ENCODE results near the gene FOXO3B. TPM values are rescaled to one million over a fixed set of nuclear protein-coding genes. Genes with fewer than 3 reads are reported as not detected.
"Not testable (repeated sequence)": the region's sequence is repeated elsewhere in the genome, so short reads cannot be mapped to it uniquely, and the experiment has no call there.

The FOXO3B gene
- total and polyA plus RNA-seq, 10 of the 15 experiments (the other 5 are each of a cell fraction or from before 2014, with no cell fraction given), result 0.05 to 1.3 (median 0.79) TPM

DNA sequence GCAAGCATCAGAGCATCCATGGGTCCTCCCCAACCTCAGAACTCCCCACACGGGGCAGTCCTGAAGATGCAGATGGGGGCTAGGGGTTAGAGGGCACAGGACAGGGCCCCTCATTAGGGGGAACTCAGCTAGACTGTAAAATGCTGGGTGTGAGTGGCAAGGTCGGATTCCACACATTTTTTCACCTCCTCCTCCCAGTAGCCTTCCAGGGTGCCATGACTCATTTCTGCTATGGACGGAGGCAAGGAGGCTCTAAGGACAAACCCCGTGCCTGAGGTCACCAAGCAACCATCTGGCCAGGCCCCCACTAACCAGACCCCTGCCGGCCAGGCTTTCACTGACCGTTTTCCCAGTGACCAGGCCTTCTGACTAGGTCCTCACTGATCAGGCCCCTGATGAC is 39.0 kb downstream of the FOXO3B start:
- BruUV-seq (replicated peaks); H3K4me2 ChIP-seq (ENCODE audit: control insufficient read depth, insufficient read depth); H3K27me3 ChIP-seq (replicated peaks in 1 of 2; ENCODE audit: control insufficient read depth in 2 of 2, insufficient read depth in 2 of 2, low read length in 1 of 2); H2AFZ ChIP-seq (ENCODE audit: control insufficient read depth, low read depth, low read length); ATAC-seq; in situ Hi-C loops (cut with MboI); RAD21 ChIA-PET (ENCODE audit: unreplicated experiment); H3K36me3 ChIP-seq (ENCODE audit: control insufficient read depth in 2 of 2, insufficient read depth in 2 of 2, low read length in 1 of 2); SMC1A ChIA-PET (ENCODE audit: uncharacterized antibody, unreplicated experiment); H3K9ac ChIP-seq (ENCODE audit: control insufficient read depth, insufficient read depth, low read length); H3K9me3 ChIP-seq (replicated peaks; ENCODE audit: control insufficient read depth, insufficient read depth, low read length); DNase-seq (ENCODE audit: low read depth, low spot score); H3K4me3 ChIP-seq; H3K27ac ChIP-seq (ENCODE audit: control insufficient read depth, insufficient read depth); H4K20me1 ChIP-seq (ENCODE audit: control insufficient read depth, insufficient read depth); POLR2A ChIA-PET; FAIRE-seq; H3K79me2 ChIP-seq (ENCODE audit: control insufficient read depth, insufficient read depth, low read length); intact Hi-C loops (cut with micrococcal nuclease; ENCODE audit: unreplicated experiment); H3K4me1 ChIP-seq (ENCODE audit: control insufficient read depth, insufficient read depth, low read length); CTCF ChIA-PET: not testable (repeated sequence)
- WGBS (ENCODE audit: insufficient coverage, insufficient replicate concordance, low lambda C conversion rate, missing lambda C conversion rate), result 4% methylated on average over 4 of the region's 6 CpGs

DNA sequence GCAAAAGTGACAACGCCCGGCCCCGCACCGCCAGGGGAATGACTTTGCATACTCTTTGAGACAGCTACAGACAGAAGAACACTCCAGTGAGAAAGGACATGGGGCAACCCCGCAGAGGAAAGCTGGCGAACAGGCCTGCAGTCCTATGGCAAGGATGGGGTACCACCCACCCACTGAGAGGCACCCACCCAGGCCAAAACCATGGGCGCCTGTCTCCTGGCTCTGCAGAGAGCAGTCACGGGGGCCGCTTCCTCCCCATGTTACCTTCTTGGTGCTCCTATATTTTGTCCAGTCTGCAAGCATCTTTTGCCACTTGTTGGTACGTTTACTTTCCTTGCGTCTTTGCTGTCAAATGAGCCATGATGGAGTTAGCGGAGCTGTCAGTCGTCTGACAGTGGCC is 43.8 kb downstream of the FOXO3B start:
- RAD21 ChIA-PET (ENCODE audit: unreplicated experiment); FAIRE-seq; H3K9me3 ChIP-seq (replicated peaks; ENCODE audit: control insufficient read depth, insufficient read depth, low read length): not testable (repeated sequence)

DNA sequence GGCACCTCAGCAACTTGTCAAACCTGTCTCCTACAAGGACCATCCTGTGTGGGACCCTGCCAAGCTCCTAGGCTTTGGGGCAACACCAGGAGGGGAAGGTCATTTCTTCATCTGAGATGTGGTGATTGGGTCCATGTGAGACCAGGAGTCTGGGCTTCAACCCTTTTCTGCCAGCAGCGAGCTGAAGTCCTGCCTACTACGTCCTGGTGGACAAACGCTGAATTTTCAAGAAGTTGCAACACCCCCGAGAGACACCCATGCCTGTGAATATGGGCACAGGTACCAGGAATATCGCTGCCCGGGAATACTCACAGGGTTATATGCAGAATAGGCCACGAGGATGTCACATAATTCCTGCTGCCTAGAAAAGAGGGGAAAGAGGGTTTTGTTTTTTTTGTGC is 45.9 kb downstream of the FOXO3B start:
- H4K20me1 ChIP-seq (ENCODE audit: control insufficient read depth, insufficient read depth); H3K36me3 ChIP-seq (ENCODE audit: control insufficient read depth in 2 of 2, insufficient read depth in 2 of 2, low read length in 1 of 2); FAIRE-seq; DNase-seq (ENCODE audit: low read depth, low spot score); H3K9ac ChIP-seq (ENCODE audit: control insufficient read depth, insufficient read depth, low read length); H3K4me3 ChIP-seq; H3K9me3 ChIP-seq (replicated peaks; ENCODE audit: control insufficient read depth, insufficient read depth, low read length); CTCF ChIA-PET; H3K27ac ChIP-seq (ENCODE audit: control insufficient read depth, insufficient read depth); RAD21 ChIA-PET (ENCODE audit: unreplicated experiment); H3K27me3 ChIP-seq (replicated peaks in 1 of 2; ENCODE audit: control insufficient read depth in 2 of 2, insufficient read depth in 2 of 2, low read length in 1 of 2); SMC1A ChIA-PET (ENCODE audit: uncharacterized antibody, unreplicated experiment); BruUV-seq (replicated peaks); H2AFZ ChIP-seq (ENCODE audit: control insufficient read depth, low read depth, low read length); H3K4me1 ChIP-seq (ENCODE audit: control insufficient read depth, insufficient read depth, low read length); H3K4me2 ChIP-seq (ENCODE audit: control insufficient read depth, insufficient read depth); H3K79me2 ChIP-seq (ENCODE audit: control insufficient read depth, insufficient read depth, low read length); in situ Hi-C loops (cut with MboI); intact Hi-C loops (cut with micrococcal nuclease; ENCODE audit: unreplicated experiment); POLR2A ChIA-PET; ATAC-seq: not testable (repeated sequence)
- 13% methylated on average over 7 of the region's 7 CpGs for WGBS (ENCODE audit: insufficient coverage, insufficient replicate concordance, low lambda C conversion rate, missing lambda C conversion rate)

More for the DNA sequence above, 43.8 kb downstream of the FOXO3B start:
- H3K4me1 ChIP-seq (ENCODE audit: control insufficient read depth, insufficient read depth, low read length); POLR2A ChIA-PET; H3K79me2 ChIP-seq (ENCODE audit: control insufficient read depth, insufficient read depth, low read length); DNase-seq (ENCODE audit: low read depth, low spot score); CTCF ChIA-PET; H3K4me3 ChIP-seq; H3K4me2 ChIP-seq (ENCODE audit: control insufficient read depth, insufficient read depth); H2AFZ ChIP-seq (ENCODE audit: control insufficient read depth, low read depth, low read length); SMC1A ChIA-PET (ENCODE audit: uncharacterized antibody, unreplicated experiment); H3K27me3 ChIP-seq (replicated peaks in 1 of 2; ENCODE audit: control insufficient read depth in 2 of 2, insufficient read depth in 2 of 2, low read length in 1 of 2); H3K36me3 ChIP-seq (ENCODE audit: control insufficient read depth in 2 of 2, insufficient read depth in 2 of 2, low read length in 1 of 2); in situ Hi-C loops (cut with MboI); H3K9ac ChIP-seq (ENCODE audit: control insufficient read depth, insufficient read depth, low read length); H4K20me1 ChIP-seq (ENCODE audit: control insufficient read depth, insufficient read depth); H3K27ac ChIP-seq (ENCODE audit: control insufficient read depth, insufficient read depth); ATAC-seq; BruUV-seq (replicated peaks); intact Hi-C loops (cut with micrococcal nuclease; ENCODE audit: unreplicated experiment): not testable (repeated sequence)
- WGBS (ENCODE audit: insufficient coverage, insufficient replicate concordance, low lambda C conversion rate, missing lambda C conversion rate), result 32% methylated on average over 13 of the region's 13 CpGs

DNA sequence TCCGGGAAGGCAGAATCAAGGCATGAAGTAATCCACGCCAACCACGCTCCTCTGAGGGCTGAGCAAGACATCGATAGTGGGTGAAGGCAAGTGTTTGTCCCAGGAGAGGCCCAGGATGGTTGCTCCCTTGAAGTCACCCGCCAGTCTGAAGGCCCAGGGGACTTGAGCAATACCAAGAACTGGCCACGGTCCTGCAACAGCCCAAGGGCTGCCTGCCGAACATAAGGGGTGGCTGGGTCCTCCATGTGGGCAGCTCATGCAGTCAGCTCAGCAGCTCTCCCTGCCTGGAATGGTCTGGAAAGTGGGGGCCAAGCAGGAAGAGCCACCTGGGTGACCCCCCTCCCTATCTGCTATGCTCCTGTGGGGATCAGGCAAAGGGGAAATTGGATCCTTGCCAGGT is 46.3 kb downstream of the FOXO3B start:
- H4K20me1 ChIP-seq (ENCODE audit: control insufficient read depth, insufficient read depth); H3K79me2 ChIP-seq (ENCODE audit: control insufficient read depth, insufficient read depth, low read length); intact Hi-C loops (cut with micrococcal nuclease; ENCODE audit: unreplicated experiment); H3K4me2 ChIP-seq (ENCODE audit: control insufficient read depth, insufficient read depth); H3K4me1 ChIP-seq (ENCODE audit: control insufficient read depth, insufficient read depth, low read length); in situ Hi-C loops (cut with MboI); H3K27me3 ChIP-seq (replicated peaks in 1 of 2; ENCODE audit: control insufficient read depth in 2 of 2, insufficient read depth in 2 of 2, low read length in 1 of 2); CTCF ChIA-PET; H3K27ac ChIP-seq (ENCODE audit: control insufficient read depth, insufficient read depth); ATAC-seq; SMC1A ChIA-PET (ENCODE audit: uncharacterized antibody, unreplicated experiment); FAIRE-seq; RAD21 ChIA-PET (ENCODE audit: unreplicated experiment); H3K4me3 ChIP-seq; H3K36me3 ChIP-seq (ENCODE audit: control insufficient read depth in 2 of 2, insufficient read depth in 2 of 2, low read length in 1 of 2); BruUV-seq (replicated peaks); H3K9me3 ChIP-seq (replicated peaks; ENCODE audit: control insufficient read depth, insufficient read depth, low read length); DNase-seq (ENCODE audit: low read depth, low spot score); POLR2A ChIA-PET; H2AFZ ChIP-seq (ENCODE audit: control insufficient read depth, low read depth, low read length); H3K9ac ChIP-seq (ENCODE audit: control insufficient read depth, insufficient read depth, low read length): not testable (repeated sequence)
- WGBS (ENCODE audit: insufficient coverage, insufficient replicate concordance, low lambda C conversion rate, missing lambda C conversion rate), result 2% methylated on average over 5 of the region's 7 CpGs

Data from GM12878 (cell line).